IgD-negative memory B cell (primary cell): ENCODE data around the gene BACH1. TPM values are rescaled to one million over a fixed set of nuclear protein-coding genes. Genes with fewer than 3 reads are reported as not detected.

ENCODE experiments used
- H3K27ac Mint-ChIP-seq, 3 donors: one replicate each; pipeline ENCODE4 v1.8.0; 2020 to 2022; ENCODE audit warnings: mild to moderate bottlenecking in 3 of 3, mixed read lengths in 3 of 3, moderate library complexity in 1 of 3
- H3K27me3 Mint-ChIP-seq: one replicate; pipeline ENCODE4 v1.8.0; 2021; ENCODE audit warnings: mixed read lengths
- H3K36me3 Mint-ChIP-seq: one replicate; pipeline ENCODE4 v1.8.0; 2020; ENCODE audit warnings: mild to moderate bottlenecking, mixed read lengths
- H3K4me1 Mint-ChIP-seq, 3 donors: one replicate each; pipeline ENCODE4 v1.8.0; 2020 to 2022; ENCODE audit warnings: mixed read lengths in 3 of 3, mild to moderate bottlenecking in 1 of 3
- H3K4me3 Mint-ChIP-seq, 4 donors: one replicate each; pipeline ENCODE4 v1.8.0; 2020 to 2022; ENCODE audit warnings: mild to moderate bottlenecking in 4 of 4, mixed read lengths in 4 of 4, moderate library complexity in 3 of 4
- H3K9me3 Mint-ChIP-seq, 3 donors: one replicate each; pipeline ENCODE4 v1.8.0; 2020 to 2021; ENCODE audit warnings: mixed read lengths in 3 of 3, mild to moderate bottlenecking in 1 of 3
- polyA plus RNA-seq: library from polyadenylated mRNA; unstranded; fragments of 300-500 nt; fragmentation: Illumina TruSeq; gene quantifications from one replicate; pipeline ENCODE4 v1.2.3, GENCODE V29; 2021

Gene BACH1
- polyA plus RNA-seq, 1 donor from 2014 or later: 34.3 TPM

DNA sequence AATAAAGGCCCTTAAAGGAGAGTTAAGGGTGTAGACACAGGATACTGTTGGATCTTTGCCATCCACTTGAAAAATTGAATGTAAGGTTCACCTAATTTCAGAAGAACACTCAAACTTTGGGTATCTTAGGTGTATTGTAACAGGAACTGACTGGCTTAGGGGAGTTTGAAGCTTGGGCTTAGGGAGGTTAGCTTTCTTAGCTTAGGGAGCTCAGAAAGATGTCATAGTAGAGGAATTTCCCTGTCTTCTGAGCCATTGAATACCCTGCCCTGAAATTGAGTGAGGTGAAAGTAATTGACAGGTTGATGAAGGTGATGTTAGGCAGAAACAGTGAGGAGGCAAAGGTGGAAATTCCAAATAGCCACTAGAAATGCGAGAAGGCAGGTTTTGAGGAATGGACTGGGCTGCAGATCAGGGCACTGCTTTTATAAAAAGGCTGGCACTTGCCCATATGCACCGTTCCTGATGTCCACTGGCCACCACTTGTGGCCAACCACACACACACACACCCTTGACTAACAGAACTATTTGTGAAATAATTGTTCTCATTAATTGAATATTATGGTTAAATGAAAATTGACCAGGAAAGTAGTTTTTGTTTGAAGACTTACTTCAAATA lies 16.5 kb downstream of the BACH1 start:
- Mint-ChIP-seq H3K27me3 (no peaks in the 10 kb centered on the region), H3K9me3 (no peaks in the 10 kb centered on the region), H3K4me3 (peak overlapping the region in 1 of 4 donors; percentile 8), H3K27ac (peak overlapping the region in 1 of 3 donors; percentile 24), H3K4me1 (peaks cover 47 to 57% (median 53%) of the 10 kb centered on the region in 3 donors), H3K36me3 (peaks cover 14% of the 10 kb centered on the region)

- Mint-ChIP-seq H3K4me1 (peaks cover 47 to 61% (median 52%) of the 10 kb centered on the region in 3 donors), H3K9me3 (peaks cover 0 to 2% (median 2%) of the 10 kb centered on the region in 3 donors), H3K27me3 (no peaks in the 10 kb centered on the region), H3K27ac (peak overlapping the region in 1 of 3 donors; percentile 26), H3K4me3 (peak overlapping the region in 1 of 4 donors; percentile 43), H3K36me3 (peaks cover 15% of the 10 kb centered on the region)
Observed at GRCh38 chr21:29316029-29316742, 17.5 kb downstream of the BACH1 start.

GRCh38 chr21:29316806-29317205 lies 18.1 kb downstream of the BACH1 start:
- H3K4me3 Mint-ChIP-seq: no peak overlapping the region
- H3K4me1 Mint-ChIP-seq: peaks cover 46 to 55% (median 53%) of the 10 kb centered on the region in 3 donors
- no peaks in the 10 kb centered on the region for H3K27me3 Mint-ChIP-seq
- H3K36me3 Mint-ChIP-seq: peaks cover 14% of the 10 kb centered on the region
- H3K27ac Mint-ChIP-seq: peak overlapping the region in 1 of 3 donors; percentile 26
- peaks cover 0 to 3% (median 3%) of the 10 kb centered on the region in 3 donors for H3K9me3 Mint-ChIP-seq

- H3K27me3 Mint-ChIP-seq: no peaks in the 10 kb centered on the region
- peaks cover 0 to 3% (median 3%) of the 10 kb centered on the region in 3 donors for H3K9me3 Mint-ChIP-seq
- peak overlapping the region in 2 of 3 donors; percentile 32 to 34 for H3K27ac Mint-ChIP-seq
- H3K4me3 Mint-ChIP-seq: no peak overlapping the region
- H3K4me1 Mint-ChIP-seq: peaks cover 40 to 45% (median 42%) of the 10 kb centered on the region in 3 donors
- H3K36me3 Mint-ChIP-seq: peaks cover 12% of the 10 kb centered on the region
Observed at GRCh38 chr21:29318354-29318753, 19.6 kb downstream of the BACH1 start.

GRCh38 chr21:29320031-29320430 lies 21.3 kb downstream of the BACH1 start:
- Mint-ChIP-seq H3K27ac (peak overlapping the region in 1 of 3 donors; percentile 48), H3K27me3 (no peaks in the 10 kb centered on the region), H3K4me3 (no peak overlapping the region), H3K4me1 (peaks cover 30 to 33% (median 33%) of the 10 kb centered on the region in 3 donors), H3K36me3 (peaks cover 15% of the 10 kb centered on the region), H3K9me3 (peaks cover 0 to 3% (median 3%) of the 10 kb centered on the region in 3 donors)

GRCh38 chr21:29321217-29321616 lies 22.5 kb downstream of the BACH1 start:
- H3K27me3 Mint-ChIP-seq: no peaks in the 10 kb centered on the region
- peaks cover 0 to 3% (median 3%) of the 10 kb centered on the region in 3 donors for H3K9me3 Mint-ChIP-seq
- H3K27ac Mint-ChIP-seq: no peak overlapping the region
- H3K4me1 Mint-ChIP-seq: peaks cover 26 to 33% (median 29%) of the 10 kb centered on the region in 3 donors
- H3K36me3 Mint-ChIP-seq: peaks cover 15% of the 10 kb centered on the region
- no peak overlapping the region for H3K4me3 Mint-ChIP-seq

GRCh38 chr21:29321932-29322928 lies 23.5 kb downstream of the BACH1 start:
- Mint-ChIP-seq H3K4me1 (peaks cover 25 to 27% (median 27%) of the 10 kb centered on the region in 3 donors), H3K36me3 (peaks cover 22% of the 10 kb centered on the region), H3K27ac (peak overlapping the region in 1 of 3 donors; percentile 11), H3K9me3 (peaks cover 0 to 3% (median 3%) of the 10 kb centered on the region in 3 donors), H3K4me3 (no peak overlapping the region), H3K27me3 (no peaks in the 10 kb centered on the region)

- H3K36me3 Mint-ChIP-seq: peaks cover 22% of the 10 kb centered on the region
- no peaks in the 10 kb centered on the region for H3K27me3 Mint-ChIP-seq
- H3K27ac Mint-ChIP-seq: no peak overlapping the region
- H3K4me3 Mint-ChIP-seq: no peak overlapping the region
- H3K9me3 Mint-ChIP-seq: peaks cover 0 to 3% (median 3%) of the 10 kb centered on the region in 3 donors
- peaks cover 18 to 24% (median 19%) of the 10 kb centered on the region in 3 donors for H3K4me1 Mint-ChIP-seq
Observed at GRCh38 chr21:29323189-29323588, 24.5 kb downstream of the BACH1 start.

DNA sequence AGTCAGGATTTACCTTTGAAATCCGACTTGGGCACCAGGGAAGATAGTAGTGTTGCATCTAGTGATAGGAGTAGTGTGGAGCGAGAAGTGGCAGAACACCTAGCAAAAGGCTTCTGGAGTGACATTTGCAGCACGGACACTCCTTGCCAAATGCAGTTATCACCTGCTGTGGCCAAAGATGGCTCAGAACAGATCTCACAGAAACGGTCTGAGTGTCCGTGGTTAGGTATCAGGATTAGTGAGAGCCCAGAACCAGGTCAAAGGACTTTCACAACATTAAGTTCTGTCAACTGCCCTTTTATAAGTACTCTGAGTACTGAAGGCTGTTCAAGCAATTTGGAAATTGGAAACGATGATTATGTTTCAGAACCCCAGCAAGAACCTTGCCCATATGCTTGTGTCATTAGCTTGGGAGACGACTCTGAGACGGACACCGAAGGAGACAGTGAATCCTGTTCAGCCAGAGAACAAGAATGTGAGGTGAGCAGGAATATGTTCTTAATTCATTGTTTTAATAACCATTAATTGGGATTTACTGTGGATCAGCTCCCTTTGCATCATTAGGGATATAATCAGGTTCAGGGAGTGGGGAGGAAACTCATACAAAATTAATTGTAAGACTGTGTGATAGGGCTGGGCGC lies 28.3 kb downstream of the BACH1 start:
- H3K9me3 Mint-ChIP-seq: no peaks in the 10 kb centered on the region
- H3K27me3 Mint-ChIP-seq: no peaks in the 10 kb centered on the region
- H3K27ac Mint-ChIP-seq: peak overlapping the region in 1 of 3 donors; percentile 47
- peaks cover 13% of the 10 kb centered on the region for H3K36me3 Mint-ChIP-seq
- peaks cover 3 to 6% (median 4%) of the 10 kb centered on the region in 3 donors for H3K4me1 Mint-ChIP-seq
- H3K4me3 Mint-ChIP-seq: peak overlapping the region in 1 of 4 donors; percentile 15

DNA sequence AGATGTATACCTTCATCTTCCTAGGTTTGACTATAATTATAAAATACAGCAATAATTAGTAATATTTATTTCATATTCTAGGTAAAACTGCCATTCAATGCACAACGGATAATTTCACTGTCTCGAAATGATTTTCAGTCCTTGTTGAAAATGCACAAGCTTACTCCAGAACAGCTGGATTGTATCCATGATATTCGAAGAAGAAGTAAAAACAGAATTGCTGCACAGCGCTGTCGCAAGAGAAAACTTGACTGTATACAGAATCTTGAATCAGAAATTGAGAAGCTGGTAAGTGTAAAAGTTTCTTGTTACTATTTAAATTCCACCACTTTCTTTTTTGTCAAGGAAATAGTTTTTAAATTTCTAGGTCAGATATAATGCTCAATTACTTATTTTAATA lies 30.7 kb downstream of the BACH1 start:
- Mint-ChIP-seq H3K27me3 (no peaks in the 10 kb centered on the region), H3K9me3 (no peaks in the 10 kb centered on the region), H3K36me3 (peaks cover 10% of the 10 kb centered on the region), H3K4me1 (peaks cover 6 to 11% (median 11%) of the 10 kb centered on the region in 3 donors), H3K4me3 (no peak overlapping the region), H3K27ac (no peak overlapping the region)

GRCh38 chr21:29330797-29331196 lies 32.1 kb downstream of the BACH1 start:
- Mint-ChIP-seq H3K36me3 (peaks cover 10% of the 10 kb centered on the region), H3K27ac (peak overlapping the region in 1 of 3 donors; percentile 16), H3K9me3 (no peaks in the 10 kb centered on the region), H3K4me3 (no peak overlapping the region), H3K27me3 (no peaks in the 10 kb centered on the region), H3K4me1 (peaks cover 8 to 17% (median 15%) of the 10 kb centered on the region in 3 donors)

DNA sequence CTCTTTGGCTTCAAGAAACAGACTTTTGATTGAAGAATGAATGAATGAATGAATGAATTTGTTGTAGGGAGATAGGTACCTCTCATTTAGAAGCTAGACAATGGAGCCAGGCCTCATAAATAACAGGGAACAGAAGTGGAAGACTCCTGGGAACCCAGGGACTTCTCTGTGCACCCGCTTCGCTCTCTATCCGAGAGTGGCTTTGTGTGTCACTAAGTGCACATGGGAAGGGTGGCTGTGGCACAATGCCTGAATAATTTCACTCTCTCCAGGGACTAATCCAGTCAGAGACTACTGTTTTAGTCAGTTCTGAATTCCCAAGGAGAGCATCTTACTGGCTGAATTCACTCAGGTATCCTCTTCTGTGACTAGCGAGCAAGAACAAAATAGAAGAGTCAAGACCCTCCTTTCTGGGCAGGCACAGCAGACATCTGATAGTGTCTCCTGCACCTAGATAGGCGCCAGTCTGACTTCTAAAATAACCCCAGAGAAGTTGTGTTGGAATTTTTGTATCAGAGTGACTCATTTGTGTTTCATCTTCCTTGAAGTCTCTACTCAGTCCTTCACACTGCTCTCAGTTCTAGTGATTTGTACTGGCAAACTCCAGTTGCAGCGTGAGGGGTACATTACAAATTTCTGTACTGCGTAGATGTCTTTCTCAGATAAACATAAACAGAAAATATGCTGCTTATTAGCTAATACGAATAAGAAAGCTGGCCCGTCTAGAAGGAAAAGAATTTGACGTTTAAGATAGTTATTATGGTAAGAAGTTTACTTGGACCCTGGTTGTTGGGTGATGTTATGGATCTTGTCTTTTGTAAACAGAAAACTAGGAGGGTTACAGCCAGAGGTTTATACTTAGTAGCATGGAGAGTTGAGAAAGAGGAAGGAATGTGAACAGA lies 34.0 kb downstream of the BACH1 start:
- Mint-ChIP-seq H3K36me3 (peaks cover 3% of the 10 kb centered on the region), H3K4me1 (peaks cover 6 to 17% (median 11%) of the 10 kb centered on the region in 3 donors), H3K9me3 (no peaks in the 10 kb centered on the region), H3K4me3 (no peak overlapping the region), H3K27me3 (no peaks in the 10 kb centered on the region), H3K27ac (no peak overlapping the region)

GRCh38 chr21:29333406-29333805 lies 34.7 kb downstream of the BACH1 start:
- Mint-ChIP-seq H3K4me3 (no peak overlapping the region), H3K36me3 (peaks cover 3% of the 10 kb centered on the region), H3K27ac (no peak overlapping the region), H3K27me3 (no peaks in the 10 kb centered on the region), H3K4me1 (peaks cover 6 to 17% (median 11%) of the 10 kb centered on the region in 3 donors), H3K9me3 (no peaks in the 10 kb centered on the region)
